WTC11 (cell line): ENCODE measurements around the gene CEP104. TPM values are rescaled to one million over a fixed set of nuclear protein-coding genes. Genes with fewer than 3 reads are reported as not detected.

Source experiments
- ATAC-seq: fragments of 200-7000 bp; cut with Tn5 transposase; 2 replicates; pipeline ENCODE4 v1.10.0; 2021; ENCODE audit warnings: mild to moderate bottlenecking, moderate library complexity
- CTCF ChIA-PET: fragments of 300-600 bp; sonication (Branson Sonifier 250); formaldehyde crosslinking; loops from one replicate; lab custom pipeline; 2021; ENCODE audit warnings: antibody characterized with exemption; lab: Charles Lee
- POLR2A ChIA-PET: fragments of 350-600 bp; sonication (Branson Sonifier 250); formaldehyde crosslinking; loops from one replicate; lab custom pipeline; 2021; ENCODE audit warnings: antibody characterized with exemption; lab: Charles Lee
- DNase-seq: peaks from one replicate; pipeline ENCODE4 v3.0.0; 2021; ENCODE audit warnings: low spot score
- H3K27ac Mint-ChIP-seq: 2 replicates; pipeline ENCODE4 v1.8.0; 2021; ENCODE audit warnings: mixed read lengths
- H3K27me3 Mint-ChIP-seq: 2 replicates; pipeline ENCODE4 v1.8.0; 2021; ENCODE audit warnings: low read depth, mild to moderate bottlenecking, moderate library complexity, mixed read lengths
- H3K36me3 Mint-ChIP-seq: 2 replicates; pipeline ENCODE4 v1.8.0; 2021; ENCODE audit warnings: mixed read lengths
- H3K4me1 Mint-ChIP-seq: 2 replicates; pipeline ENCODE4 v1.8.0; 2022; ENCODE audit warnings: mixed read lengths
- H3K4me3 Mint-ChIP-seq: 2 replicates; pipeline ENCODE4 v1.8.0; 2021; ENCODE audit warnings: mild to moderate bottlenecking, moderate library complexity, mixed read lengths
- H3K9me3 Mint-ChIP-seq: 2 replicates; pipeline ENCODE4 v1.8.0; 2021; ENCODE audit warnings: mixed read lengths
- EMX1 ChIP-seq: fragments of 250-450 bp; sonication (Bioruptor Pico); IDR thresholded peaks from 2 replicates; pipeline ENCODE4 v1.8.0; 2021; ENCODE audit warnings: mild to moderate bottlenecking
- ESRRA ChIP-seq: sonication (generic); formaldehyde crosslinking; IDR thresholded peaks from 2 replicates; pipeline ENCODE4 v1.8.1; 2022; ENCODE audit warnings: mild to moderate bottlenecking, missing genetic modification reagents, borderline replicate concordance
- FOXP1 ChIP-seq: sonication (generic); formaldehyde crosslinking; IDR thresholded peaks from 2 replicates; pipeline ENCODE4 v1.8.0; 2022; ENCODE audit warnings: missing genetic modification reagents, mild to moderate bottlenecking, moderate library complexity, borderline replicate concordance
- GRHL2 ChIP-seq: fragments of 250-450 bp; sonication (Bioruptor Pico); IDR thresholded peaks from 2 replicates; pipeline ENCODE4 v1.8.0; 2022; ENCODE audit warnings: mild to moderate bottlenecking, moderate library complexity; ENCODE audit not compliant: insufficient replicate concordance, severe bottlenecking
- IRF1 ChIP-seq: sonication (generic); formaldehyde crosslinking; IDR thresholded peaks from 2 replicates; pipeline ENCODE4 v1.8.0; 2023; ENCODE audit warnings: missing genetic modification reagents
- JAZF1 ChIP-seq: fragments of 250-450 bp; sonication (Bioruptor Pico); IDR thresholded peaks from 2 replicates; pipeline ENCODE4 v1.9.0; 2021; ENCODE audit warnings: moderate library complexity, mild to moderate bottlenecking, inconsistent platforms
- NFE2L1 ChIP-seq: sonication (generic); formaldehyde crosslinking; IDR thresholded peaks from 2 replicates; pipeline ENCODE4 v1.8.1; 2023; ENCODE audit warnings: missing genetic modification reagents
- NR3C1 ChIP-seq: sonication (generic); formaldehyde crosslinking; conservative IDR thresholded peaks from 2 replicates; pipeline ENCODE4 v1.8.1; 2023; ENCODE audit warnings: low read depth, mild to moderate bottlenecking, missing genetic modification reagents
- SMAD3 ChIP-seq: sonication (generic); formaldehyde crosslinking; IDR thresholded peaks from 2 replicates; pipeline ENCODE4 v1.8.0; 2022; ENCODE audit warnings: missing genetic modification reagents, mild to moderate bottlenecking, borderline replicate concordance
- SP1 ChIP-seq: sonication (generic); formaldehyde crosslinking; conservative IDR thresholded peaks from 2 replicates; pipeline ENCODE4 v1.8.1; 2022; ENCODE audit warnings: missing genetic modification reagents
- STAT6 ChIP-seq: sonication (generic); formaldehyde crosslinking; conservative IDR thresholded peaks from 2 replicates; pipeline ENCODE4 v1.8.1; 2023; ENCODE audit warnings: mild to moderate bottlenecking, low read depth, missing genetic modification reagents, moderate library complexity
- USF1 ChIP-seq: sonication (generic); formaldehyde crosslinking; IDR thresholded peaks from 2 replicates; pipeline ENCODE4 v1.8.0; 2022; ENCODE audit warnings: mild to moderate bottlenecking, missing genetic modification reagents
- ZMAT4 ChIP-seq: fragments of 250-450 bp; sonication (Bioruptor Pico); IDR thresholded peaks from 2 replicates; pipeline ENCODE4 v1.9.0; 2021; ENCODE audit warnings: mild to moderate bottlenecking
- ZNF232 ChIP-seq: sonication (generic); formaldehyde crosslinking; IDR thresholded peaks from 2 replicates; pipeline ENCODE4 v1.8.0; 2022; ENCODE audit warnings: mild to moderate bottlenecking, missing genetic modification reagents
- ZNF281 ChIP-seq: sonication (generic); formaldehyde crosslinking; IDR thresholded peaks from 2 replicates; pipeline ENCODE4 v1.8.0; 2023; ENCODE audit warnings: mild to moderate bottlenecking, missing genetic modification reagents
- ZNF416 ChIP-seq: fragments of 250-450 bp; sonication (Bioruptor Pico); IDR thresholded peaks from 2 replicates; pipeline ENCODE4 v1.9.0; 2021; ENCODE audit warnings: mild to moderate bottlenecking, inconsistent platforms
- ZNF671 ChIP-seq: fragments of 250-450 bp; sonication (Bioruptor Pico); IDR thresholded peaks from 2 replicates; pipeline ENCODE4 v1.8.0; 2021; ENCODE audit warnings: mild to moderate bottlenecking
- total RNA-seq: library from RNA; stranded (reverse); gene quantifications from 3 replicates; pipeline ENCODE4 v1.2.3, GENCODE V29; 2021

The CEP104 gene
- total RNA-seq, 1 experiment from 2014 or later: 38.0 TPM

GRCh38 chr1:3771108-3772026 lies 85.6 kb downstream of the CEP104 start:
- H3K27me3 Mint-ChIP-seq: peaks cover 10% of the 10 kb centered on the region
- H3K36me3 Mint-ChIP-seq: peaks cover 2% of the 10 kb centered on the region; the same call in 1 of the 2 replicates
- peak; percentile 11 for ATAC-seq
- DNase-seq: no peak
- peaks cover 31% of the 10 kb centered on the region for H3K4me1 Mint-ChIP-seq
- TF ChIP-seq FOXP1 (CRISPR knock-in tag) (0 out of 2 replicates have a peak, but pooled peaks have one; percentile 18), STAT6 (CRISPR knock-in tag) (no peak), ESRRA (0 out of 2 replicates have a peak, but pooled peaks have one; percentile 7)
- peak overlapping the region; percentile 64 for H3K4me3 Mint-ChIP-seq
- no peak overlapping the region for H3K27ac Mint-ChIP-seq
- ChIA-PET CTCF (interaction anchor here (0.9 to 1.8 kb wide), 4 partner anchors 8 to 47 kb away, joined by 3 to 9 read pairs (median 4); no protein-coding TSS in a partner anchor), POLR2A (interaction anchor here (0.8 kb wide), 1 partner anchor 25 kb away, joined by 3 read pairs; no protein-coding TSS in a partner anchor)
- peaks cover 10% of the 10 kb centered on the region; the same call in 1 of the 2 replicates for H3K9me3 Mint-ChIP-seq

GRCh38 chr1:3770047-3770765 lies 86.8 kb downstream of the CEP104 start:
- TF ChIP-seq USF1 (no peak), ZNF281 (CRISPR knock-in tag) (no peak), EMX1 (no peak), ESRRA (no peak), IRF1 (CRISPR knock-in tag) (no peak), ZNF232 (CRISPR knock-in tag) (no peak), NR3C1 (CRISPR knock-in tag) (no peak), GRHL2 (CRISPR knock-in tag) (no peak), SMAD3 (CRISPR knock-in tag) (no peak), ZNF671 (CRISPR knock-in tag) (no peak), ZMAT4 (CRISPR knock-in tag) (no peak), NFE2L1 (CRISPR knock-in tag) (no peak), ZNF416 (CRISPR knock-in tag) (no peak), JAZF1 (CRISPR knock-in tag) (no peak), SP1 (CRISPR knock-in tag) (no peak)
- peaks cover 18% of the 10 kb centered on the region for H3K27me3 Mint-ChIP-seq
- peaks cover 5% of the 10 kb centered on the region; the same call in 1 of the 2 replicates for H3K36me3 Mint-ChIP-seq
- ChIA-PET CTCF (interaction anchor here (1.7 to 1.8 kb wide), 2 partner anchors 46 to 58 kb away, joined by 3 to 9 read pairs; no protein-coding TSS in a partner anchor), POLR2A (no interaction called here)
- no peak overlapping the region for H3K27ac Mint-ChIP-seq
- DNase-seq (no peak), ATAC-seq (no peak)
- H3K4me3 Mint-ChIP-seq: no peak overlapping the region
- peaks cover 19% of the 10 kb centered on the region; the same call in 1 of the 2 replicates for H3K9me3 Mint-ChIP-seq
- peaks cover 24% of the 10 kb centered on the region for H3K4me1 Mint-ChIP-seq
